ENCODE data around the gene IFT74. TPM values are rescaled to one million over a fixed set of nuclear protein-coding genes. Genes with fewer than 3 reads are reported as not detected.

Gene IFT74
- total RNA-seq, 1 experiment from 2014 or later: 15.2 TPM

DNA sequence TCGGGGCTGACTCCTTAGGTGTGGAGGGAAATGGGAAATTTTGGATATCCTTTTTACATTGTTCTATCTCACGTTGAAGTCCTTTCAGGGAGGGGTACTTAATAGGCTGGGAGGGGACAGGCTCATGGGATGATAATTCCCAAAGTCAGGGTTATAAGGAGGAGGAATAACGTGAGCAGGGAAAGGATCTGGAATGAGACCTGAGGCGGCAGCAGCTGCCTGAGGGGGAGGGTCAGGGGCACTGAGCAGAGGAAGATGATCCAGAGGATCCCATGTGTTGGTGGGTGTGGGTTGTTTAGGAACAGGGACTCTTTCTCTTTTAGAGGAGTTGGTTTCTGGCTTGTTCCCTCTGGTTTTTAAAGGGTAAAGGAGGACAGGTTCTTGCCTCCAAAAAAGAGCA, 18.7 kb downstream of the IFT74 start (continued):
- no peak for TF ChIP-seq TP53 (CRISPR knock-in tag; IDR thresholded peaks at IDR 0.05)

DNA sequence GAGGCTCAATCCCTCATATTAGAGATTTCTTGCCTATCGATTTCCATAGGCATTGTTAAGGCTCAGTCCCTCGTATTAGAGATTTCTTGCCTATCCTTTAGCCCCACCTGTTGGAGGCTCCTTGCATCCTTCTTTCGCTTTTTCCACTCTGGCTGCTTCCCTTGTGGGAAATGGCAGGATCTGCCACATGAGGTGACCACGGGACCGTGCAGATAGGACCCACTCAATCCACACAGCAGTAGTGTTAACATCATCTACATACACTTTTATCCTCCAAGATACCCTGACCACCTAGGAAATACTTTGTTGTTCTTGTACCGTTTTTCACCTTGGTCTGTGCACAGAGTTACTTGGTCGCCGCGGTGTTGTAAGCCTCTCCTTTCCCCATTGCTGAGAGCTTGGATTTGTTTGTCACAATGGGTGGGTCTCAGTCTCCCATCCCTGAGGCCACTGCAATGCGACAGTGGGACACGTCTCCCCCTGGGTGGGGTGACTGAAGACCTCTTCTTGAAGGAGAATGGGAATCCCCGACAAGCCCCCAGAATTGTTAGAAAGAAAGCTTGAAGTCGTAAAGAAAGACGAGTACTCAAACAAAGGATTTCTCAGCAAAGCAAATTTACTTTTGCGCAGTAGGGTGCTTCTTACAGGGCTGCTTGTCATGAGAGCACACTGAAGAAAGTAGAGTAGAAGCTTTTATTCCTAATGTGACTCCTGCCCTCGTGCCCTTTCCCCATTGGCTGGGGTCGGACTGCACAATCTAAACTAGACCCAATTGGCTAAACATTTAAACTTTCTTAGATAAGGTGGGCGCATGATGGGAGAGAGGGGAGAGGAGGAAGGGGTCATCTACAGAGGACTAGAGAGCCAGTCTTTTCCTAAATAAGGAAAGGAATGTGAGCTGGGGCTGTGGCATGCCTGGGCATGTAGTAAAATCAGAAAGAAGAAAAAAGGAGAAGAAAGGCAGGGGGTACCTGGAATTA, 19.8 kb downstream of the IFT74 start:
- DNase-seq (ENCODE audit: low spot score): peak; percentile 64
- Mint-ChIP-seq H3K36me3 (0 out of 2 replicates have a peak, but pooled peaks cover 3% of the 10 kb centered on the region), H3K4me3 (peak overlapping the region; percentile 71), H3K9me3 (no peaks in the 10 kb centered on the region), H3K4me1 (peaks cover 34% of the 10 kb centered on the region), H3K27ac (peak overlapping the region; percentile 99), H3K27me3 (ENCODE audit: low read depth) (no peaks in the 10 kb centered on the region)
- peak; percentile 84 for ATAC-seq
- ChIA-PET CTCF (interaction anchor here (0.6 to 3.4 kb wide), 18 partner anchors 20 to 474 kb away, joined by 3 to 29 read pairs (median 4); partner anchors contain the start of genes CAAP1, IFT74 and PLAA), POLR2A (interaction anchor here (0.5 to 3.8 kb wide), 5 partner anchors 20 to 147 kb away, joined by 3 to 26 read pairs (median 9); partner anchors contain the start of genes CAAP1, IFT74 and PLAA)
- TF ChIP-seq MXD4 (CRISPR knock-in tag; IDR thresholded peaks at IDR 0.05; ENCODE audit: borderline replicate concordance) (no peak), CREM (CRISPR knock-in tag; IDR thresholded peaks at IDR 0.05) (no peak), TCF7 (CRISPR knock-in tag; IDR thresholded peaks at IDR 0.05; ENCODE audit: low read depth) (no peak), FOXJ3 (CRISPR knock-in tag; IDR thresholded peaks at IDR 0.05; ENCODE audit: borderline replicate concordance) (no peak), OVOL2 (CRISPR knock-in tag; IDR thresholded peaks at IDR 0.05; ENCODE audit: borderline replicate concordance) (no peak), SOX15 (CRISPR knock-in tag; IDR thresholded peaks at IDR 0.05) (no peak), NFATC4 (CRISPR knock-in tag; IDR thresholded peaks at IDR 0.05) (no peak), ZNF121 (CRISPR knock-in tag; IDR thresholded peaks at IDR 0.05) (peak; percentile 72), NR2C2 (CRISPR knock-in tag; IDR thresholded peaks at IDR 0.05) (no peak), PRRX2 (CRISPR knock-in tag; IDR thresholded peaks at IDR 0.05) (peak; percentile 65; the same call in 1 of the 2 replicates), ZNF671 (CRISPR knock-in tag; IDR thresholded peaks at IDR 0.05) (no peak; the same call in 1 of the 2 replicates), JAZF1 (CRISPR knock-in tag; IDR thresholded peaks at IDR 0.05) (no peak)
- TF ChIP-seq, protein P1, sequence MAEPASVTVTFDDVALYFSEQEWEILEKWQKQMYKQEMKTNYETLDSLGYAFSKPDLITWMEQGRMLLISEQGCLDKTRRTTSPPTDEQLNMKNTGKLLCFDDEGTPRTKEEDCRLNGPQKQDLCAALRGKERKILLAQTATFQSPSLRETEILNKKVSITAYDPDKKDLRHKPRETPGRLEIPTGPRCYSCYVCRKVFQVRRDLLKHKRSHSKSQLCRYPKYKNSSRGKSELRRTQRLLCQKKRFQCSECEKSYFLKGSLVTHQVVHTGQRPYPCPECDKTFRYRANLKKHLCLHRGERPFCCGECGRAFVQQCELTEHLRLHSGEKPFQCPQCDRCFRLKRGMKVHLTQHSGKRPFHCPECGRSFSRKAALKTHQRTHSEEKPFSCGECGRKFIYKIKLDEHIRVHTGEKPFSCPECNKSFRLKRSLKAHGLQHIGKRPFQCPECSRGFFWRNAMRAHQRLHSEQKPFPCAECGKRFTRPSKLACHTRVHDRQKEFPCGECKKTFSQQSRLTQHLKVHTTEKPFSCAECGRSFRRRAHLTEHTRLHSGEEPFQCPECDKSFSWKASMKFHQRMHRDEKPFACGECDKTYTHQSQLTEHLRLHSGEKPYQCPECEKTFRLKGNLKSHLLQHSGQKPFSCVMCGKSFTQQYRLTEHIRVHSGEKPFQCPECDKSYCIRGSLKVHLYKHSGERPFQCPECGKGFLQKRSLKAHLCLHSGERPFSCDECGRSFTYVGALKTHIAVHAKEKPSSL (CRISPR knock-in tag; conservative IDR thresholded peaks at IDR 0.05): peak; percentile 62; the same call in 1 of the 2 replicates
- TF ChIP-seq, protein P2, sequence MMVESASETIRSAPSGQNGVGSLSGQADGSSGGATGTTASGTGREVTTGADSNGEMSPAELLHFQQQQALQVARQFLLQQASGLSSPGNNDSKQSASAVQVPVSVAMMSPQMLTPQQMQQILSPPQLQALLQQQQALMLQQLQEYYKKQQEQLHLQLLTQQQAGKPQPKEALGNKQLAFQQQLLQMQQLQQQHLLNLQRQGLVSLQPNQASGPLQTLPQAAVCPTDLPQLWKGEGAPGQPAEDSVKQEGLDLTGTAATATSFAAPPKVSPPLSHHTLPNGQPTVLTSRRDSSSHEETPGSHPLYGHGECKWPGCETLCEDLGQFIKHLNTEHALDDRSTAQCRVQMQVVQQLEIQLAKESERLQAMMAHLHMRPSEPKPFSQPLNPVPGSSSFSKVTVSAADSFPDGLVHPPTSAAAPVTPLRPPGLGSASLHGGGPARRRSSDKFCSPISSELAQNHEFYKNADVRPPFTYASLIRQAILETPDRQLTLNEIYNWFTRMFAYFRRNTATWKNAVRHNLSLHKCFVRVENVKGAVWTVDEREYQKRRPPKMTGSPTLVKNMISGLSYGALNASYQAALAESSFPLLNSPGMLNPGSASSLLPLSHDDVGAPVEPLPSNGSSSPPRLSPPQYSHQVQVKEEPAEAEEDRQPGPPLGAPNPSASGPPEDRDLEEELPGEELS (CRISPR knock-in tag; IDR thresholded peaks at IDR 0.05): no peak
- TF ChIP-seq, protein P3, sequence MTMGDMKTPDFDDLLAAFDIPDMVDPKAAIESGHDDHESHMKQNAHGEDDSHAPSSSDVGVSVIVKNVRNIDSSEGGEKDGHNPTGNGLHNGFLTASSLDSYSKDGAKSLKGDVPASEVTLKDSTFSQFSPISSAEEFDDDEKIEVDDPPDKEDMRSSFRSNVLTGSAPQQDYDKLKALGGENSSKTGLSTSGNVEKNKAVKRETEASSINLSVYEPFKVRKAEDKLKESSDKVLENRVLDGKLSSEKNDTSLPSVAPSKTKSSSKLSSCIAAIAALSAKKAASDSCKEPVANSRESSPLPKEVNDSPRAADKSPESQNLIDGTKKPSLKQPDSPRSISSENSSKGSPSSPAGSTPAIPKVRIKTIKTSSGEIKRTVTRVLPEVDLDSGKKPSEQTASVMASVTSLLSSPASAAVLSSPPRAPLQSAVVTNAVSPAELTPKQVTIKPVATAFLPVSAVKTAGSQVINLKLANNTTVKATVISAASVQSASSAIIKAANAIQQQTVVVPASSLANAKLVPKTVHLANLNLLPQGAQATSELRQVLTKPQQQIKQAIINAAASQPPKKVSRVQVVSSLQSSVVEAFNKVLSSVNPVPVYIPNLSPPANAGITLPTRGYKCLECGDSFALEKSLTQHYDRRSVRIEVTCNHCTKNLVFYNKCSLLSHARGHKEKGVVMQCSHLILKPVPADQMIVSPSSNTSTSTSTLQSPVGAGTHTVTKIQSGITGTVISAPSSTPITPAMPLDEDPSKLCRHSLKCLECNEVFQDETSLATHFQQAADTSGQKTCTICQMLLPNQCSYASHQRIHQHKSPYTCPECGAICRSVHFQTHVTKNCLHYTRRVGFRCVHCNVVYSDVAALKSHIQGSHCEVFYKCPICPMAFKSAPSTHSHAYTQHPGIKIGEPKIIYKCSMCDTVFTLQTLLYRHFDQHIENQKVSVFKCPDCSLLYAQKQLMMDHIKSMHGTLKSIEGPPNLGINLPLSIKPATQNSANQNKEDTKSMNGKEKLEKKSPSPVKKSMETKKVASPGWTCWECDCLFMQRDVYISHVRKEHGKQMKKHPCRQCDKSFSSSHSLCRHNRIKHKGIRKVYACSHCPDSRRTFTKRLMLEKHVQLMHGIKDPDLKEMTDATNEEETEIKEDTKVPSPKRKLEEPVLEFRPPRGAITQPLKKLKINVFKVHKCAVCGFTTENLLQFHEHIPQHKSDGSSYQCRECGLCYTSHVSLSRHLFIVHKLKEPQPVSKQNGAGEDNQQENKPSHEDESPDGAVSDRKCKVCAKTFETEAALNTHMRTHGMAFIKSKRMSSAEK (CRISPR knock-in tag; IDR thresholded peaks at IDR 0.05; ENCODE audit: borderline replicate concordance): no peak
- TF ChIP-seq, protein P4, sequence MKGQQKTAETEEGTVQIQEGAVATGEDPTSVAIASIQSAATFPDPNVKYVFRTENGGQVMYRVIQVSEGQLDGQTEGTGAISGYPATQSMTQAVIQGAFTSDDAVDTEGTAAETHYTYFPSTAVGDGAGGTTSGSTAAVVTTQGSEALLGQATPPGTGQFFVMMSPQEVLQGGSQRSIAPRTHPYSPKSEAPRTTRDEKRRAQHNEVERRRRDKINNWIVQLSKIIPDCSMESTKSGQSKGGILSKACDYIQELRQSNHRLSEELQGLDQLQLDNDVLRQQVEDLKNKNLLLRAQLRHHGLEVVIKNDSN (CRISPR knock-in tag; IDR thresholded peaks at IDR 0.05): no peak
- TF ChIP-seq, protein P5, sequence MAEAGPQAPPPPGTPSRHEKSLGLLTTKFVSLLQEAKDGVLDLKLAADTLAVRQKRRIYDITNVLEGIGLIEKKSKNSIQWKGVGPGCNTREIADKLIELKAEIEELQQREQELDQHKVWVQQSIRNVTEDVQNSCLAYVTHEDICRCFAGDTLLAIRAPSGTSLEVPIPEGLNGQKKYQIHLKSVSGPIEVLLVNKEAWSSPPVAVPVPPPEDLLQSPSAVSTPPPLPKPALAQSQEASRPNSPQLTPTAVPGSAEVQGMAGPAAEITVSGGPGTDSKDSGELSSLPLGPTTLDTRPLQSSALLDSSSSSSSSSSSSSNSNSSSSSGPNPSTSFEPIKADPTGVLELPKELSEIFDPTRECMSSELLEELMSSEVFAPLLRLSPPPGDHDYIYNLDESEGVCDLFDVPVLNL (CRISPR knock-in tag; IDR thresholded peaks at IDR 0.05; ENCODE audit: borderline replicate concordance, low read depth): no peak
- TF ChIP-seq, protein P6, sequence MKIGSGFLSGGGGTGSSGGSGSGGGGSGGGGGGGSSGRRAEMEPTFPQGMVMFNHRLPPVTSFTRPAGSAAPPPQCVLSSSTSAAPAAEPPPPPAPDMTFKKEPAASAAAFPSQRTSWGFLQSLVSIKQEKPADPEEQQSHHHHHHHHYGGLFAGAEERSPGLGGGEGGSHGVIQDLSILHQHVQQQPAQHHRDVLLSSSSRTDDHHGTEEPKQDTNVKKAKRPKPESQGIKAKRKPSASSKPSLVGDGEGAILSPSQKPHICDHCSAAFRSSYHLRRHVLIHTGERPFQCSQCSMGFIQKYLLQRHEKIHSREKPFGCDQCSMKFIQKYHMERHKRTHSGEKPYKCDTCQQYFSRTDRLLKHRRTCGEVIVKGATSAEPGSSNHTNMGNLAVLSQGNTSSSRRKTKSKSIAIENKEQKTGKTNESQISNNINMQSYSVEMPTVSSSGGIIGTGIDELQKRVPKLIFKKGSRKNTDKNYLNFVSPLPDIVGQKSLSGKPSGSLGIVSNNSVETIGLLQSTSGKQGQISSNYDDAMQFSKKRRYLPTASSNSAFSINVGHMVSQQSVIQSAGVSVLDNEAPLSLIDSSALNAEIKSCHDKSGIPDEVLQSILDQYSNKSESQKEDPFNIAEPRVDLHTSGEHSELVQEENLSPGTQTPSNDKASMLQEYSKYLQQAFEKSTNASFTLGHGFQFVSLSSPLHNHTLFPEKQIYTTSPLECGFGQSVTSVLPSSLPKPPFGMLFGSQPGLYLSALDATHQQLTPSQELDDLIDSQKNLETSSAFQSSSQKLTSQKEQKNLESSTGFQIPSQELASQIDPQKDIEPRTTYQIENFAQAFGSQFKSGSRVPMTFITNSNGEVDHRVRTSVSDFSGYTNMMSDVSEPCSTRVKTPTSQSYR (CRISPR knock-in tag; IDR thresholded peaks at IDR 0.05): no peak
- TF ChIP-seq, protein P7, sequence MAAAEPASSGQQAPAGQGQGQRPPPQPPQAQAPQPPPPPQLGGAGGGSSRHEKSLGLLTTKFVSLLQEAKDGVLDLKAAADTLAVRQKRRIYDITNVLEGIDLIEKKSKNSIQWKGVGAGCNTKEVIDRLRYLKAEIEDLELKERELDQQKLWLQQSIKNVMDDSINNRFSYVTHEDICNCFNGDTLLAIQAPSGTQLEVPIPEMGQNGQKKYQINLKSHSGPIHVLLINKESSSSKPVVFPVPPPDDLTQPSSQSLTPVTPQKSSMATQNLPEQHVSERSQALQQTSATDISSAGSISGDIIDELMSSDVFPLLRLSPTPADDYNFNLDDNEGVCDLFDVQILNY (CRISPR knock-in tag; IDR thresholded peaks at IDR 0.05): no peak

Data from WTC11 (cell line).